Right cardiac atrium (tissue), 5 donors: ENCODE data around the gene FLVCR1. TPM values are rescaled to one million over a fixed set of nuclear protein-coding genes. Genes with fewer than 3 reads are reported as not detected.
"Not testable (repeated sequence)": the region's sequence is repeated elsewhere in the genome, so short reads cannot be mapped to it uniquely, and the experiment has no call there.

Experiments used
- ATAC-seq, 2 donors: fragments of 200-7000 bp; cut with Tn5 transposase; one replicate each; pipeline versions ENCODE4 v1.8.0 to v1.9.1; 2020; ENCODE audit warnings: moderate library complexity in 2 of 2, mild to moderate bottlenecking in 1 of 2
- DNase-seq, 3 donors: peaks; one replicate each; pipeline ENCODE4 v3.0.0-alpha.2; 2020
- H3K27ac ChIP-seq: one replicate; pipeline ENCODE4 v1.5.1; 2013; ENCODE audit warnings: mild to moderate bottlenecking, low read length, control low read depth, moderate library complexity
- H3K27me3 ChIP-seq: one replicate; pipeline ENCODE4 v1.6.1; 2013; ENCODE audit not compliant: control insufficient read depth, insufficient read depth
- H3K4me1 ChIP-seq: one replicate; pipeline ENCODE4 v1.6.1; 2013; ENCODE audit warnings: low read length; ENCODE audit not compliant: control insufficient read depth, insufficient read depth
- H3K4me3 ChIP-seq: one replicate; pipeline ENCODE4 v1.5.1; 2013; ENCODE audit warnings: low read length, control low read depth
- H3K9me3 ChIP-seq: one replicate; pipeline ENCODE4 v1.6.1; 2013; ENCODE audit warnings: low read length; ENCODE audit not compliant: control insufficient read depth
- WGBS: extraction: QIAGEN DNeasy Blood & Tissue Kit; methylation state at CpG from one replicate; pipeline ENCODE4 v1.1.7; 2013; 5-methylcytosine and 5-hydroxymethylcytosine counted together
- intact Hi-C, 4 donors: fragments of 100-400 bp; cut with DNase I; formaldehyde crosslinking; loops; one replicate each; pipeline versions ENCODE4 v1.11.0 to v1.14.0; 2022 to 2023
- polyA plus RNA-seq: library from polyadenylated mRNA; stranded (reverse); fragments of 200-250 nt; gene quantifications from one replicate; pipeline ENCODE4 v1.2.3, GENCODE V29; 2013
- total RNA-seq, 4 donors: library from RNA; stranded (reverse); fragmentation: NEBNext Ultra II Directional; extraction: Animal tissue kit (Norgen Biotek cat#: 25700); gene quantifications; one replicate each; pipeline ENCODE4 v1.2.1, GENCODE V29; 2021
- donor health status: healthy with polysubstance abuse.
- donor health status: DM: no; HTN: yes; CAD: no.
- donor health status: DM: no; HTN: no; CAD: no.
- donor health status: DM: no; HTN: yes; CAD: no; lungs with severe emphysema.
- donor health status: DM: yes; HTN: yes; CAD: no.

FLVCR1 gene
- total and polyA plus RNA-seq, 5 donors = 1.1 to 4.7 (median 3.2) TPM

- Histone ChIP-seq H3K4me3 (no peak overlapping the region), H3K4me1 (peaks cover 5% of the 10 kb centered on the region), H3K27me3 (no peaks in the 10 kb centered on the region), H3K27ac (no peak overlapping the region), H3K9me3 (no peaks in the 10 kb centered on the region)
- ATAC-seq = no peak
- intact Hi-C loops = no loop called here
- DNase-seq = no peak
- WGBS = 85% methylated on average over 2 of the region's 2 CpGs
These were observed 4.1 kb downstream of the FLVCR1 start for GRCh38 chr1:212862111-212862690.

- intact Hi-C loops, H3K27me3 ChIP-seq, H3K27ac ChIP-seq, H3K4me1 ChIP-seq, H3K4me3 ChIP-seq, ATAC-seq, DNase-seq, H3K9me3 ChIP-seq: not testable (repeated sequence)
- WGBS = 90% methylated on average over 10 of the region's 10 CpGs
These were observed 5.3 kb downstream of the FLVCR1 start for GRCh38 chr1:212863345-212863744.

- Histone ChIP-seq H3K27me3 (no peaks in the 10 kb centered on the region), H3K27ac (no peak overlapping the region), H3K9me3 (no peaks in the 10 kb centered on the region), H3K4me1 (peaks cover 1% of the 10 kb centered on the region), H3K4me3 (no peak overlapping the region)
- intact Hi-C loops = no loop called here
- no peak for ATAC-seq
- DNase-seq = no peak
- WGBS = 77% methylated on average over 4 of the region's 4 CpGs
These were observed 6.1 kb downstream of the FLVCR1 start for GRCh38 chr1:212864201-212864600.

GRCh38 chr1:212867192-212867591 lies 9.1 kb downstream of the FLVCR1 start:
- Histone ChIP-seq H3K27ac (no peak overlapping the region), H3K9me3 (no peaks in the 10 kb centered on the region), H3K27me3 (no peaks in the 10 kb centered on the region), H3K4me1 (no peaks in the 10 kb centered on the region), H3K4me3 (no peak overlapping the region)
- intact Hi-C loops = no loop called here
- DNase-seq (no peak), ATAC-seq (no peak)
- 97% methylated on average over 1 of the region's 1 CpG for WGBS

- intact Hi-C loops = no loop called here
- DNase-seq = no peak
- no peak for ATAC-seq
- H3K4me1 ChIP-seq = no peaks in the 10 kb centered on the region
- no peaks in the 10 kb centered on the region for H3K27me3 ChIP-seq
- H3K9me3 ChIP-seq = no peaks in the 10 kb centered on the region
- WGBS = 100% methylated on average over 1 of the region's 1 CpG
- no peak overlapping the region for H3K27ac ChIP-seq
- no peak overlapping the region for H3K4me3 ChIP-seq
These were observed 13.9 kb downstream of the FLVCR1 start for GRCh38 chr1:212871976-212872375.

- intact Hi-C loops = no loop called here
- Histone ChIP-seq H3K27me3 (no peaks in the 10 kb centered on the region), H3K27ac (no peak overlapping the region), H3K4me3 (no peak overlapping the region), H3K9me3 (no peaks in the 10 kb centered on the region), H3K4me1 (no peaks in the 10 kb centered on the region)
- no peak for ATAC-seq
- WGBS = 63% methylated on average over 2 of the region's 2 CpGs
- DNase-seq = no peak
These were observed 15.4 kb downstream of the FLVCR1 start for GRCh38 chr1:212873518-212873917.

- DNase-seq (no peak), ATAC-seq (no peak)
- Histone ChIP-seq H3K4me3 (no peak overlapping the region), H3K4me1 (no peaks in the 10 kb centered on the region), H3K9me3 (no peaks in the 10 kb centered on the region), H3K27me3 (no peaks in the 10 kb centered on the region), H3K27ac (no peak overlapping the region)
- intact Hi-C loops = no loop called here
- 98% methylated on average over 6 of the region's 6 CpGs for WGBS
These were observed 20.3 kb downstream of the FLVCR1 start for GRCh38 chr1:212878418-212878817.

GRCh38 chr1:212879947-212880690 lies 22.0 kb downstream of the FLVCR1 start:
- no peak for ATAC-seq
- Histone ChIP-seq H3K27me3 (no peaks in the 10 kb centered on the region), H3K27ac (no peak overlapping the region), H3K4me1 (no peaks in the 10 kb centered on the region), H3K9me3 (no peaks in the 10 kb centered on the region), H3K4me3 (no peak overlapping the region)
- no peak for DNase-seq
- intact Hi-C loops = no loop called here
- WGBS = 80% methylated on average over 6 of the region's 6 CpGs

GRCh38 chr1:212884592-212884991 lies 26.5 kb downstream of the FLVCR1 start:
- DNase-seq (no peak), ATAC-seq (no peak)
- 83% methylated on average over 4 of the region's 4 CpGs for WGBS
- H3K9me3 ChIP-seq = no peaks in the 10 kb centered on the region
- no peak overlapping the region for H3K27ac ChIP-seq
- H3K4me3 ChIP-seq = no peak overlapping the region
- no peaks in the 10 kb centered on the region for H3K4me1 ChIP-seq
- no peaks in the 10 kb centered on the region for H3K27me3 ChIP-seq
- intact Hi-C loops = no loop called here

- Histone ChIP-seq H3K4me3 (no peak overlapping the region), H3K9me3 (no peaks in the 10 kb centered on the region), H3K4me1 (no peaks in the 10 kb centered on the region), H3K27me3 (no peaks in the 10 kb centered on the region), H3K27ac (no peak overlapping the region)
- intact Hi-C loops = no loop called here
- ATAC-seq = no peak
- DNase-seq = no peak
- WGBS = 97% methylated on average over 1 of the region's 1 CpG
These were observed 34.0 kb downstream of the FLVCR1 start for GRCh38 chr1:212892108-212892507.

GRCh38 chr1:212899845-212900244 lies 41.8 kb downstream of the FLVCR1 start:
- WGBS = 97% methylated on average over 1 of the region's 1 CpG
- H3K9me3 ChIP-seq = peaks cover 5% of the 10 kb centered on the region
- intact Hi-C loops = no loop called here
- H3K4me3 ChIP-seq = no peak overlapping the region
- no peak overlapping the region for H3K27ac ChIP-seq
- ATAC-seq (no peak), DNase-seq (no peak)
- no peaks in the 10 kb centered on the region for H3K4me1 ChIP-seq
- no peaks in the 10 kb centered on the region for H3K27me3 ChIP-seq
